Globus pallidus (tissue), 1 donor: ENCODE measurements around the gene EBF3.

Experiments used
- DNase-seq: peaks from one replicate; pipeline ENCODE4 v3.0.0-alpha.2; 2015; ENCODE audit warnings: low spot score

Gene EBF3

DNA sequence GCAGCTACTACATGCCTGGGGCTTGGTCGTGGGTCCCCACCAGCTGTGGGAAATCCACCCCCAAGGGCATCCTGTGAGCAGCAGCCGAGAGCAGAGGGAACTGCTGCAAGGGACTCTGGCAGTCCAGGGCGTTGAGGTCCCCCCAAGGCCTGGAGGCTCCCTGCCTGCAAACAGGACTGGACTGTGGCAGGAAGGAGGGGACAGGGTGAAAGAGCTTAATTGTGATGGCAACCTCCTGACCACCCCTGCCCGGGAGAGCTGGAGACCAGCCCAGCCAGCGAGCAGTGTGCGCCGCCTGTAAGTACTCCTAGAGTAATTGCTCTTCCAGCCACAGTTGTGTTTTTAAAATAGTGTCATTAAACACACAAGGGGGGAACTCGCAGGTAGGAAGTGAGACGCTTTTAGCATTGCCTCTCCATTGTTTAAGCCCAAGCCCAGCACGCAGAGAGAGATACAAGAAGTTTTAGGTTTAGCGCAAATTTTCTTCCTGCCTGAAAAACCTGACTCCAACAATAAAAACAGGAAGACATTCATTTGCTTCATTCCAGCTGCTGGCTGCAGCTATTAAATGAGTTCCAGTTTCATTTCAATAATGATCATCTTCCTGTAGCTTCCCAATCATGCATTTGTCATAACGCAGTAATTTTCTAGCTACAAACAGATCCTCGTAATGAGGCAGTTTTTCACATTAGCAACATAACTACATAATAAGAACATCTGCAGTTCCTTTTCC lies 111.1 kb downstream of the EBF3 start:
- no peak for DNase-seq

DNA sequence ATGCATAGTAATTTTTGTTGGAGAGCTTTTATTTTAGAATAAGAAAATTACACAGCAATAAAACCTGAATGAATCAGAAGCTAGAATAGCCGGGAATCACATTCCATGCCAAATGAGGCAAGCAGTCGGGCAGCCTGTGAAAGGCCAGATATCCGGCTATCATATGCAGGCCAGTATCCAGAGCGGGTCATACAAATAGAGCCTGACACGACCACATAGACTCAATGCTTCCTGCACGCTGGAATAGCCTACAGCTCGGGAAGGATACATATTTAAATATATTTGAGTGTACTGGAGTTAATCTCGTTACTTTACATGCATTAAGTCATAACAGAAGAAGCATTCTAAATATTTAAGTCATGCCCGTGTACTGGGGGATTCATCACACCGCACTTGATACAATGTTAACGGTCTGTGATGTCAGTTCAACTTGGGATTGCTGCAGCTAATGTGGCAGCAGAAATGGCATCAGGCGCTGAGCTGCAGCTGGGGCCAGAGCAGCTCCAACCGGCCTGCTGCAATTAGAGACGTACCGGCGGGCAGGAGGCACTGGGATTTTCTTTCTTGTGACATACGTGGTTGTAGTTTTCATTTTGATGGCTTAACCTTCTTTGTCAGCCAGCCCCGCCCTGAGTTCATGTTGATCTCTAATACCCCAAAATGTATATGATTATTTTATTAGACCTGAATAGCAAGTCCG lies 112.0 kb downstream of the EBF3 start:
- no peak for DNase-seq

DNA sequence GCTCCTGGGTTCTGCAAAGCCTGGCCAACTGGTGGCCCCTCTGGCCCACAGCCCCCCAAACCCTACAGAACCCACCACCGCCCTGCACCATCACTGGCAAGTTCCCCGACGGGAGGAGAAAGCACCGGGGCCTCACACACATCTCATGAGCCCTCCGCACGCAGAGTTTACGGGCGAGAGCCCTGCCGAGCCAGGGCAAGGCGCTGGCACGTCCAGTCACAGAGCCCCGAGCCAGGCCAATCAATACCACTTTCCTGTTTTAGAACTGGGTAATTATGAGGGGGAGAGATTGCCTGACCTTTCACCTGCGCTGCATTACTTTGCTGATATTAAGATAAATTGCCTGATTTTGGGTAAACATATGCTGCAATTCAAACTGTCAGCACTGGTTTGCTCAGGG lies 113.3 kb downstream of the EBF3 start:
- no peak for DNase-seq

DNA sequence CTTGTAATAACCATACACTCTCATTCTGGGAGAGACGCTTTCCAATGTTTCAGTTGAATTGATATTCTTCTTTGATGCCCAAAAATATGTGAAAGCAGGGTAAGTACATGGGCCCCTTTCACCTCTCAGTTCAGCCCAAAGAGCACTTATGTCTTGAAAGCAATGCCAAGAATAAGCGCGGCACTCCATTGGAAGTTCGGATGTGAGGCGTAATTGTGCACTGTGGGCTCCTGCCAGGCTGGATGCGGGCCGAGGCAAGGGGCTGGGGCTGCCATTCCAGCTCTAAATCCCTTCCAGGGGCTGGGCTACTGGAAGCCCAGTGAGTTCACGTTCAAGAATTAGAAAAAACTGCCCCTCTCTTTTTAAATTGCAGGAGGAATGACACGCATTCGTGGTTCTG lies 113.8 kb downstream of the EBF3 start:
- DNase-seq = no peak

DNA sequence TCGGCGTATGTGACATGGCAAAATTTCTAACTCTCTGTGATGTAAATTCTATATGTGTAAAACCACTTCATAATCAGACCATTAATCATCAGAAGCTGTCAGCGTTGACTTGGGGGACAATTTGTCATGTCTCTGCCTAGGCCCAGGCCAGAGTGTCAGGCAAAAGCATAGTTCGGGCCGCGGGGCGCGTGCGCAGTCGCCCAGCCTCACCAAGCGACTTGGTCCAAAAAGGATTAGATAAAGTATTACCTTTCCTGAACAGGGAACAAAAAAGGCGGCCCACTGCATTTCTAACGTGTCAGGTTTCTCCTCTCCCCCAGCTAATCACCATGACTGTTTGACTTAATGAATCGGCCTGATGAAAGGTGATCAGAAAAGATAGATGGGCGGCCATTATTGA lies 114.2 kb downstream of the EBF3 start:
- no peak for DNase-seq

DNA sequence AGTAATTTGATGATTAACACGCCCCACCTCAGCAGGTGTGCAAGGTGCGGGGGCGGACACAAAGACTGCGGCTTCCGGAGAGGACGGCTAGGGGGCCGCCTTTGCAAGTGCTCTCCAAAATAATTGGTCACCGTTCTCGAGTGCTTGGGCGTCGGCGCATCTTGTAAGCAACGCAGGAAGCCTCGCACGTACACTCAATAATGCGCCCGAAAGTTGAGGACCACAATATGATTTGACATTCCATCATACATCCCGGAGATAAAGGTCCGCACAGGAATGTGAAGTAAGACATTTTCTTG lies 114.7 kb downstream of the EBF3 start:
- DNase-seq = no peak

DNA sequence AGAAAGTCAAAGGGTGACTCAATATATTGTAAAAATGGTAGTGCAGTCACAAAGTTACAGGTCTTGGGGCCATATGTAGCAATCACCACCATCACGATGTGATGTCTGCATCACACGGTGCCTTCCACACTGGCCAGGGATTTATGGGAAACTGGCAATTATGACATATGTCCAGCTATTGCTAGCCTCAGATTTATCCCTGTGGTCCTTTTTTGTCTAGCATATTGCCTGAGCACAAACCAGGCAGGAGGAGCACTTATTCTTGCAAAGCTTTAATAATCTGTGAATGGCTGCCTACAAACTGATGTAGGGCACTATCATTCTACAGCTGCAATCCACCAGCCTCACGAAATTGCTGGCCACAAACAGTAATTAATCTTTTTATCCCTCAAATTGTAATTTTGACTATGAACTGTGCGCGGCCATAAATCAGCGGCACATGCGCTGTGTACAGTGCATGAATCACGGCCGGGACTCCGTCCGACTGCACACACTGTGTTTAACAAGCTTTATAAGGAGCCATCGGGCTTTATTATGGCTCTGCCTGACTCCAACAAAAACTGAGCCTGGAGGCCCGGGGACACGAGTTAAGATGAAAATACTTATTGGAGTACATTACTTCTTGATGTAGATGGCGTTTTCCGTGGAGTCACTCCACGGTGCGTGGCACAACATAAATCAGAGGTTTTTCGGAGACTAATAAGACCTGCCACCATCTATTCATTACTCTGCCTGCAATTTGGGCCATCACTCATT lies 115.2 kb downstream of the EBF3 start:
- no peak for DNase-seq

DNA sequence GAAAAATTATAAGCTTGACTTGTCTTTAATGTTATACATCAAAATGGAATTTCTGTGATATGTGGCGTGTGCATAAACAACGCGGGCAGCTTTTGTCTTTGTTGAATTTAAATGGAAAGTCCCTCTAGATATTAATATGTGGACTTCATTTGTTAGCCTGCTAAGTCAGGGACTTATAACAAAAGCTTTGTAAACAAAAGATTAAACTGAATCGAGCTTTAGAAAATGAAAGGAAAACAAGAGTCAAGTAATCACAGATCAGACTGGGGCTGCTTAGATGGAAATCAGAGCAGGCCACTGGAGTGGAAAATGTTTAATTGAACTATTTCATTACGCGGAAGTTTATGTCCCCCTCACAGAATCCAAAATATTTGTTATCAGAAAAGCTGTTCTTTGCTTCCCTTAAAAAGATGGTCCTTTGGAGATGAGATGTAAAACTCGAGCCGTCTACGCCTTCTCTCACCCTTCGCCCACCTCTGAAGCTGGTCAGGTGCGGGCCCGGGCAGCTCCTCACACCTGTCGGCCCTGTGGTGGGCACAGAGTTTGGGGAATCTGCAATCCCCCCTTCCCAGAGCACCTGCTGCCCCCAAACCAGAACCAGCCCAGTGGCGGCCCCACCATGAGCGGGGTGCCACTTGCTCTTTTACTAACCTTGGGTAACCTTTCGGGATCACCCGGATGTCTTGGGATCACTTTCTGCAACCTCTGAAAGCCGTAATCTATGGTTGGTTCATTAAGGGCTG lies 116.2 kb downstream of the EBF3 start:
- no peak for DNase-seq

DNA sequence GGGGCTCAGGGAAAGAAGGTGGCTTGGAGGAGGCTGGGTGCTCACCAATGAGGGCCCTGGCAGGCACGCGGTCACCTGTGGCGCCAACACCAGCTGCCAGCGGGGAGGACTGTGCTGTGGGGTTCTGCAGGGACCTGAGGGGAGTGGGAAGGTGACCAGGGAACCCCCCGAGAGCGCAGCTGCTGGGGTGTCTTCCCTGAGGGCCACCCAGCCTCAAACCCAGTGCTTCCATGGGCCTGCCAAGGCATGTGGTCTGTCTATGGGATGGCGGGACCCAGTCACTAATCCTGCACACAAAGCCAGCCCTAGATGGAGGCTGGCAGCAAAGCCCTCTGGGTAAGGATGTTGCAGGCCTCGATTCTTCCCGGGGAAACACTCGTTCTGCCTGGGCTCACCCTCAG lies 117.1 kb downstream of the EBF3 start:
- DNase-seq = no peak

DNA sequence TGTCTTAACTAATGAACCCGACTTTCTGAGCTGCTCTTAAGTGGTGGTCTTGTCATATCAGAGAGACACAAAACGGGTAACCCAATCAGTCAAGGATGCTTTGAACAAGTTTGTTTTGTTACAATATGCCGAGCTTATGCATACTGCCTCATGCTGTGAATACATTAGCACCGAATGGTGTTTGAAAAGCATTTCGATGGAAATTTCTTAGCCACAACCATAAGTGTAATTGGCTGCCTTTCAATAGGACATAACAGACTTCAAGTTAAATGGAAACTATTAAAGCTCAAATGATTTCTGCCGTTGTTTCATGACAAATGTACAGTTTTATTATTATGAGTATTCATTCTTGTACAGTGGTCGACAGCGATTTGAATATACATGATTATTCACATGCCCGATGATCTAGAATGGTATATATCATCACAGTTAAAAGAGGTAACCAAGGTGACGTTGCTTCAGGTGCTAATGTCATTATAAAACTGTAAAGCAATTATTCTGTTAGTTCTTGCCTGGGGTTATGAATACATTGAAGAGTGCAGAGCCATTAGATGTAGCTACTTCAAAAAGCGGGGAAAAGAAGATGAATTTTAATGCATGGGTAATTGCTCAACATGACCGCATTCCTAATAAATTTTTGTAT lies 118.8 kb downstream of the EBF3 start:
- no peak for DNase-seq

DNA sequence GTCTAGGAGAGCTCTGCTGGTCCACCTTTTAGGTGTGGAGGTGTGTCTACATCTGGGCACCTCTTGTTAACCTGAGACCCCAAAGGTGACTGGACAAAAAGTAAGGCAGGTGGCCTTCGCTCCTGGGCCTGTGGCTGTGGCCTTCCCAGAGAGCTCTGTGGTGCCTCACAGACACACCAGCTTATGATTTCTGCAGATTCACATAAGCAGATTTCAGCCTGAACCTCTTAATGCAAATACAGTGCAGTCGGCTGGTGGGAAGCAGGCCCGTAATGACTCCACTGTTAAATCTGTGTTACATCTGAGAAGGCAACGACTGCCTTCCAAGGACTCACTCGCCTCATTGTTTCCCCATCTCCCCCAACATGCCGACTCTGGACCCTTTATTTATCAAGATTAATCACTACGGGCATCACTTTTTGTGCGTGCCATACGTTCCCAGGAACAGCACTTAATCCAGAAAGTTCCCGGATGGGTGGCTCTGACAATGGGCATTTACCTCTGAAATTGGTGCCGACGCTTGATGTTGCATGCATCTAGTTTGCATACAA lies 119.8 kb downstream of the EBF3 start:
- no peak for DNase-seq

DNA sequence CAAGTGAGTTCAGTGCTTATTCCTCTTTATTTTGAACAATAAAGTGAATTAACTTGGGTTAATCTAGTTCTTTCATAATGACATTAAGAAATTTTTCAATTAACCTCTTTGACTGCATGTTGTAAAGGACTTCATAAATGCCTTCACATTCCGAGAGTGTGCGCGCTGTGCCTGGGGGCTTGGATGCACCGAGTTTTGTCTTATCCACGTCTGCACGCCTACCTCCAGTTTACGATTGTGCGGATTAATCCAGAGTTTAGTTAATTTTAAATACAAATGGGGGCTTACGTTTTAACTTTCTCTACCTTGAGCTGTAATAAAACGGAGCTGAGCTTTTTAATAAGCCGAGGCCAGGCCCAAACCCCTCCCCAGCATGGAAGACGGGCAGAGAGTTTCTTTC lies 120.4 kb downstream of the EBF3 start:
- no peak for DNase-seq

DNA sequence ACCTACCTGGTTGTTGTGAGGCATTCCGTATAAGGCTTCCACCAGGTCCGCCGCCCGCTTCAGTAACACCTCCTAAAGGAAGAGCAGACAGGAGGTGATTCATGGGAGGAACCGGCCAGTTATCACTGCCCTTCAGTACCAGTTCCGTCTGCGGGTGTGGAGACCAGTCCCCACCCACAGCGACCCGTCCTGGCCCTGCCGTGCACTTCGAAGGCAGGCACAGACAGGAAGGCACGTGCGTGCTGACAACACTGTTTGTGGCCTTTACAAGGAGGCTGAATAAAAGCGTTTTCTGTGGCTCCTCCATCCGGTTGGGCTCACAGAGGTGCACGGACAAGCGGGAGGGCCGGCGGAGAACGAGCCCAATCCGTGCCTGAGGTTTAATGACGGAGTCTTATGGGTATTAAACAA lies 120.9 kb downstream of the EBF3 start:
- no peak for DNase-seq

DNA sequence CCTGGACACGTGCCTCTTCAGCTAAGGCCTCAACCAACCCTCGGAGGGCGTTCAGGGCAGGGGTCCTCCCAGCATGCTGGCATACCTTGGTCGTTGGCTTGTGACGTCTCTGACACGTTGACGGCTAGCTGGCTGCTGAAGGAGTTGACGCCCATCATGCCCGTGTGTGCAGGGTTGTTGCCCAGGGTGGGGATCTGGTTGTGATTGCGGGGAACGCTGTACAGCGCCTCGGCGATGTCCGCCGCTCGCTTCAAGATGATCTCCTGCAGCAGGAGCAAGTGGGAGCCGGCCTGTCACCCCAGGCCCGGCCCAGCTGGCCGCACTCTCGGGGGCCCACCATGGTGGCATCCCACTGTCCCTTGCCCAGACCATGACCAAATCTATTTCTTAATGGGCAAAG lies 122.0 kb downstream of the EBF3 start:
- no peak for DNase-seq

DNA sequence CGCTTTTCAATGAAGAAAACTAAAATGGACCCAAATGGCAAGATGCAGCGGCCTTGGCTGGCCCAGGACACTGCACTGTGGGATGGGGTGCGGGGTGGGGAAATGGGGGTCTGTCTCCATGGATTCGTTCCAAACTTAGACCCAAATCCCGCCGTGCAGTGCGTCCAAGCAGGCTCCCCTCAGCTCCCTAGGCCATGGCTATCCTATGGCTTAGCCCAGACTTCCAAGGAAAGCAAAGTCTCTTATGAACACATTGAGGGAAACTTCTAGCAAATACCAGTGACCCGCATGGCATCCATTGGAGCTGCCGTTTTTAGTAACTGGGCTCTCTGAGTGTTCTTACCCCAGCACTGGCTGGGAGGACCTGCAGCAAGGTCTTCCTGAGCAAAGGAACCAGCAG lies 122.5 kb downstream of the EBF3 start:
- no peak for DNase-seq

DNA sequence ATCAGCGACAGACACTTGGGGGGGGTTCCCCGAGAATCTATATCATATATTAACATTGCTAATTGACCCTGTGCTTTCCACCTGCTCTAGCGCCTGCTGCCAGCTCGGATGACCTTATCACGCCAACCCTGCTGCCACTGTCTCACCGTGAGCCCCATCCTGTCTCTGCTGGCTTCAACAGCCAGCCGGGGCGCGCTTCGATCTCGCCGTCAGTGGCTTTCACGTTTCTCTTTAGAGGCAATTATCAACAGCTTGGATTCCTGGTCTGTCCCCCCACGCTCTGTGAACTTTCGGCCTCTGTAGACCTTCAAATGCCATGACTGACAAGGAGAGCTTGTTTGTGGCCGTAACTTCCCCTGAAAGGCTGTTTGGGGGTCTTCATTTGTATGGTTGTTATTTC lies 123.0 kb downstream of the EBF3 start:
- DNase-seq = no peak

DNA sequence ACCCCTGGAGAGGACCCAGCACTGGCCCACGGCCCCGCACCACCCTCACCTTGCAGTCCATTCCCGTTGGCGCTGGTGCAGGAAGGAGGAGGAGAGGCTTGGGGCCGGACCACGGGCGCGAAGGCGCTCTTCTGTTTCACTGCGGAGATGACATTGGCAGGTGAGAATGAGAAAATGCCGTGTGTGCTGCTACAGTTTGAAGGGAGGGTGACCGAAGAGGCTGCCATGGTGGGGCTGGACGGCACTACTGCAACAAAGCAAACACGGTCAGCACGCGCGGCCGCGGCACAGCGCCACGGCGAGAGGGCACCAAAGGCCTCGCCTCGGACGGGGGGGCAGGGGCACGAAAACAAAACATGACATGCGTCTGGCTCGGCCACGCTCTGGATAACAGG lies 123.9 kb downstream of the EBF3 start:
- DNase-seq = no peak

DNA sequence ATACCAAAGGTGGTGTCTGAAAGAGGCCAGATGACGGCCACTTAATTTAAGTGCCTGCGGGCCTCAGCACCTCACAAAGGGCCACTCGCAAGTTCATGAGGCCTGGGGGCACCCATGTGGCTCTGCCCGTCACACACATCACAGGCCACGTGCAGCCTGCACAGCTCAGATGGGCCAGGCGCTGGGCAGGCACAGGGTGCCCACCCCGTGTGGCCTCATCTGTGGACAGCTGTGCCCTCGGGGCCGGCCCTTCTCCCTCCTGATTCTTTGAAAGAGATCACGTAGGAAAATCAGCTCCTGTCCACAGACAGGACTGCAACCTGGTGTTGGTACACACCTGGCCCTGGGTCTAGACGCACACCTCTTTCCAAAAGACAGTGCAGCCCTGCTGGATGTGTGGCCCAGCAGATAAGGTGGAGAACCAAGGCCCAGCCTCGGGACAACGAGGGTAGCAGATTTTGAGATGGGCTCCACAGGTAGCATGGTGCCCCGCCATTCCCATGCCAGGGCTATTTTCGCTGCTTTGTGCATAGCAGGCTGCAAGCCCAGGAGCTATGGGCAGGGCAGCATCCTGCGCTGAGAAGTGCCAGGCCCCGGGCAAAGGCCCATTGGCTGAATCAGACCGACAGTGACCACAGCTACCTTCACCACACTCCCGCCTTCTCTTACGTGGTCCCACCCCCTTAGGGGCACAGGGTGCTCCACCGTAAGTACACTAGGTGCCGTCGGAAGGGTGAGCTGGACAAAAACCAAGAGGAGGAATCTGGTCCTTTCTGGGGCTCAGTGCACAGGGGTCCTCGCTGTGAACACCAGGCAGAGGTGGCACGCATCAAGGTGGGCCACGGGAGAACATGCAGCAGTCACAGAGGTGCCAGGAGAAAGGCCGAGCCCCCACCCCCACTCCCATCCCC lies 124.5 kb downstream of the EBF3 start:
- DNase-seq = no peak

DNA sequence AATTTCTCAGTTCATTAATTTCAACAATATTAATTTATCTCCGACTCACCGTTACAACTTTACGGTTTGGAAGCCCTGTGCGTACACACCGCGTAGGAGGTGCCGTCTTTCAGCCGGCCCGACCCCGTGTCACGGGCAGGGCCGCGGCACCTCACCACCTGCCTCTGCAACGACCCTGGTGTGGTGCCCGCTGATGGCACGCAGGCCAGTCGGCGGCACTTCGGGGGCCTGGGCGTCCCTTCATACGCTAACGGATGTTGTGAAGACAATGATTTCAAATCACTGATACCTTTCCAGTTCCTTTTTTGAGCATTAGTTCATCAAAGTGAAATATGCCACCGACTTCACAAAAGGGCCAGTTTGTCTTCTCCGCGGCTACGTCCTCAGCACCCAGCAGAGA lies 125.3 kb downstream of the EBF3 start:
- no peak for DNase-seq

DNA sequence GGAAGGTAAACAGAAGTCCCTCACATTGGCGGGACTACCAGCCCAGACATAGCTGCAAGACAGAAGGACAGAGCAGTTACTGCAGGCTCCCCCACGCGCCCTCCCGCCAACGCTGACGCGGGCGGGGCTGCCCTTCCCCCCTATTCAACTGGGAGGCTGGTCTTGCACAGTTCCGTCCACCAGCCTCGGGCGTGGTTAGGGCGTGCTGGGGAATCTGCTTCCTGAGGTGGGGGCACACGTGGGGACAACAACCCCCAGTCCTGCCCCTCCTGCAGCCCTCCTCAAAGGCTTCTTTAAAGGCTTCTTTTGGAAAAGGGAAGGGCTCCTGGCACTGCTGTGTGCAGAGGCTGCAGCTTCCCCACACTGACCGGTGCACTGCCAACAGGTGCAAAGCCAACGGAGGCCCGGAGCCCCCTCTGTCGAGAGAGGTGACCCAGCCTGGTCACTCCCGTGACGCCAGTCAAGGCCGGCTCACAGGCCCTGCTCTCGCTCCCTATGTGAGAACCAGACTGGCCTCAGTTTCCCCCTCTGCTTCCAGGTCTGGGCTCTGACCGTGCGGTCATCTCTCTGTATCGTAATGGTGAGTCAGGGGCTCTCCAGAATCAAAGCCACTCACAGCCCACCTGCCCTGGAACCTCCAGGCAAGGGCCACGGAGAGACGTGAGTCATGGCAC lies 126.0 kb downstream of the EBF3 start:
- no peak for DNase-seq
